ENCODE measurements around the gene KRTAP5-11.
"Not testable (repeated sequence)": the region's sequence is repeated elsewhere in the genome, so short reads cannot be mapped to it uniquely, and the experiment has no call there.

KRTAP5-11 gene

DNA sequence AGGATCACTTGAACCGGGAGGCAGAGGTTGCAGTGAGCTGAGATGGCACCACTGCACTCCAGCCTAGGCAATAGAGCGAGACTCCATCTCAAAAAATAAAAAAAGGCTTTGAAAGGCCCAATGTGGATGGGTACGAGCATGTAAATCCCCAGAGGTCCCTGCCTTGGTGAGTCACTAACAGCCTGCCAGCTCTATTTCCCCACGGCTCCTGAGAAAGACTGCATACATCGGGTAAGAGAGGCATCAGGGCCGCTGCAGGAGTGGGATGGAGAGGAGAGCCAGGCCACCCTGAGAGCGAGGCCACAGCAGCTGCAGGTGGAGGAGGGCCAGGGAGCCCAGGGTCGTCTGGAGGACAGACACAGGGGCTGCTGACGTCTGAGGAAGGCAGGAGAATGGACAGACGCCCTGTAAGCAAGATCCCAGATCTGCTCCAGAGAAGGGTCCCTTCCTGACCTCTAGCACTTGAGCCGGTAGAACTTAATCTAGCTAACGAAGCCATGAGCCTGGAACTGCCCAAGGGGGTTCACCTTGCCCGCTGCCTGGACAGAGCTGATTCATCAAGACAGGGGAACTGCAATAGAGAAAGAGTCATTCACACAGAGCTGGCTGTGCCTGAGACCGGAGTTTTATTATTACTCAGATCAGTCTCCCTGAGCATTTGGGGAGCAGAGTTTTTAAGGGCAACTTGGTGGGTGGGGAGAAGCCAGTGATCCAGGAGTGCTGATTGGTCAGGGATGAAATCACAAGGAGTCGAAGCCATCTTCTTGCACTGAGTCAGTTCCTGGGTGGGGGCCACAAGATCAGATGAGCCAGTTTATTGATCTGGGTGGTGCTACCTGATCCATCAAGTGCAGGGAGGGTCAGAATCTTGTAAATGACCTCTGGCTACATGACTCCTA lies 39.5 kb downstream of the KRTAP5-11 start:
- Histone ChIP-seq H4K20me1 (no peaks in the 10 kb centered on the region), H3K4me3 (peak overlapping the region in 8 of 10 experiments; percentile 4 to 43 (median 36); a peak in 13 of 20 replicates), H3K4me1 (peaks cover 39 to 72% (median 66%) of the 10 kb centered on the region in 10 experiments), H3K27ac (peak overlapping the region in 10 of 11 experiments; percentile 48 to 83 (median 71); a peak in 20 of 22 replicates), H3K36me3 (peaks cover 0 to 12% (median 0%) of the 10 kb centered on the region in 11 experiments; a peak in 3 of 22 replicates), H3K9ac (peak overlapping the region in 10 of 11 experiments; percentile 18 to 71 (median 59); a peak in 18 of 22 replicates), H3K27me3 (no peaks in the 10 kb centered on the region), H3K9me3 (replicated peaks in 1 of 11) (peaks cover 28 to 52% (median 40%) of the 10 kb centered on the region in 11 experiments), H3K4me2 (peak overlapping the region; percentile 80 to 98 (median 89))
- no peak for TF ChIP-seq Cebpa-rat (IDR thresholded peaks at IDR 0.05)

DNA sequence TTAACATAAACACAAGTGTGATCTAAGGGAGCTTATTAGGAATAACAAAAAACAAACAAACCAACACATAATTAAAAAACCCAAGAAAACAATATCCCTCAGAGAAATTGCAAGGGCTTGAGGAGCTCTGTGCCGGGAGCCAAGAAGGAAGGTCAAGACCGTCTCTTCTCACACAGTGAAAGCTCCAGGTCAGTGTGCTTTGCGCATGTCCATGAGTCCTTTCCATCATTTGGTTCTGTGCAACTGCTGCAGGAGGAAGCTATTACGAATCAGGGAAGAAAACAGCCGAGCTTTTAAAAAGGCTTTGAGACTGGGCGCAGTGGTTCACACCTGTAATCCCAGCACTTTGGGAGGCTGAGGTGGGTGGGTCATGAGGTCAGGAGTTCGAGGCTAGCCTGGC lies 40.3 kb downstream of the KRTAP5-11 start:
- H3K4me1 ChIP-seq, result peaks cover 35 to 72% (median 66%) of the 10 kb centered on the region in 10 experiments

DNA sequence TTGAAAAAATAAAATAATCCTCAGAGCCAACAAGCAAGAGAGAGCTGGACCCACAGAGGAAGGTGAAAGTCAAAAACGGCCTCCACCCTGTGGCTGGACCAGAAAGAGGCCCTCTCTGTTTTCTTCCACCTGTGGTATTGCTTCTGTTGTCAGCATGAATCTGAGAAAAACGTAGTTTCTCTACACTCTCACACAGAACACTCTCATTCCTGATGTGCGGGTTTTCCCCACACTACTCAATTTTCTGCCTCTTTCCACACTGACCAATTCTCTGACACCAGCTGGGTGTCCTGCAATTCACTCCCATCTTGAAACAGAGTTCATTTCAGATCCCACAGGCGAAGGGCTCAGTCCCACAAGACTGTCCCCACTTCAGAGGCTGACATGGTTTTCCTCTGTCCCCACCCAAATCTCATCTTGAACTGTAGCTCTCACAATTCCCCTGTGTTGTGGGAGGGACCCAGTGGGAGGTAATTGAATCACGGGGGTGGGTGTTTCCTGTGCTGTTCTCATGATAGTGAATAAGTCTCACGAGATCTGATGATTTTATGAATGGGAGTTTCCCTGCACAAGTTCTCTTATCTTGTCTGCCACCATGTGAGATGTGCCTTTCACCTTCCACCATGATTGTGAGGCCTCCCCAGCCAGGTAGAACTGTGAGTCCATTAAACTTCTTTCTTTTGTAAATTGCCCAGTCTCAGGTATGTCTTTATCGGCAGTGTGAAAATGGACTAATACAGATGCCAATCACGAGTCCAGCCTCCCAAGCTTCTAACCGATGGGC lies 42.0 kb downstream of the KRTAP5-11 start:
- H3K9ac ChIP-seq, H3K36me3 ChIP-seq, H3K4me3 ChIP-seq, H3K27me3 ChIP-seq, H3K27ac ChIP-seq, H4K20me1 ChIP-seq, H3K4me2 ChIP-seq: not testable (repeated sequence)
- H3K4me1 ChIP-seq, result peaks cover 35 to 61% (median 56%) of the 10 kb centered on the region in 10 experiments
- peaks cover 20 to 37% (median 27%) of the 10 kb centered on the region in 11 experiments for H3K9me3 ChIP-seq (replicated peaks in 1 of 11)

More for the DNA sequence above, 40.3 kb downstream of the KRTAP5-11 start:
- peak overlapping the region; percentile 80 to 98 (median 89) for H3K4me2 ChIP-seq
- H3K27ac ChIP-seq, result peak overlapping the region in 7 of 11 experiments; percentile 5 to 83 (median 75); a peak in 12 of 22 replicates
- H3K9me3 ChIP-seq (replicated peaks in 1 of 11), result peaks cover 28 to 52% (median 40%) of the 10 kb centered on the region in 11 experiments
- H4K20me1 ChIP-seq, result no peaks in the 10 kb centered on the region
- H3K9ac ChIP-seq, result no peak overlapping the region; a peak in 1 of 22 replicates
- TF ChIP-seq Cebpa-rat (IDR thresholded peaks at IDR 0.05), result no peak
- peaks cover 0 to 12% (median 0%) of the 10 kb centered on the region in 11 experiments; a peak in 3 of 22 replicates for H3K36me3 ChIP-seq
- no peaks in the 10 kb centered on the region for H3K27me3 ChIP-seq
- no peak overlapping the region for H3K4me3 ChIP-seq

DNA sequence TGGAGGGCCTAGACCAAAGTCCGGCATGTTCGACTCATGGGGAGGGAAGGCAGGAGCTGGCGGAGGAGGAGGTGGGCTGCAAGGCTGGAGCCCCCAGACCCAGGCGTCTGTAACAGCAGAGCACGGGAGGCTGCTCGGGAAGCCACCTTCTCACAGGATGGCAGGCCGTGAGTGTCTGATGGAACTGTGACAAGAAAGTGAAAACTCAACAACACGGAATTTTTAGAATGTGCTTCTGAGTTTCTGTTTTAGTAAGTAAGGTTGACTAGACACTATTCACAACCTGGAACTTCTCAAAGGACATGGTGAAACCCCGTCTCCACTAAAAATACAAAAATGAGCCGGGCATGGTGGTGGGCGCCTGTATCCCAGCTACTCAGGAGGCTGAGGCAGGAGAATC lies 42.7 kb downstream of the KRTAP5-11 start:
- H3K27me3 ChIP-seq, result not testable (repeated sequence)

DNA sequence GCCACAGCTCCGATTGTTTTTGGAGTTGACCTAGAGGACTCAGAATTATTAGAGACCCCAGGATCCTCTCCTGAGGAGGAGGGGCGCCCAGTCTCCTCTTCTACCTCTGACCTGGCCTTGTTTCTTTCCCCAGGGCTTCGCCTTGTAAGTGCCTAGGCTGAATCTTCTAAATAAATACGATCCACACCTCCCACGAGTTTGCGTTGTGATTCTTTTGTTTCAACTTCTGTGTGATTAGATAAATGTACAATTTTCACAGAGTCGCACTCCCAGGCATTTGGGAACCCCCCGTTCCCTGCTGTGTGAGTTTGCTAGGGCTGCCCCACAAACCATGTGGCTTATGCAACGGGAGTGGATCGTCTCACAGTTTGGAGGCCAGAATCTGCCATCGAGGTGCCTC lies 43.7 kb downstream of the KRTAP5-11 start:
- no peak for TF ChIP-seq Cebpa-rat (IDR thresholded peaks at IDR 0.05)
- Histone ChIP-seq H3K9ac (no peak overlapping the region), H3K36me3 (peaks cover 0 to 6% (median 0%) of the 10 kb centered on the region in 11 experiments; a peak in 2 of 22 replicates), H4K20me1 (no peaks in the 10 kb centered on the region), H3K4me2 (0 out of 22 replicates have a peak overlapping the region, but pooled peaks of 2 of the 11 experiments have one; percentile 45 to 52), H3K4me3 (no peak overlapping the region), H3K27me3 (no peaks in the 10 kb centered on the region), H3K9me3 (replicated peaks in 1 of 11) (peaks cover 18 to 30% (median 23%) of the 10 kb centered on the region in 11 experiments), H3K4me1 (peaks cover 22 to 44% (median 40%) of the 10 kb centered on the region in 10 experiments), H3K27ac (no peak overlapping the region)

More for the DNA sequence above, 42.7 kb downstream of the KRTAP5-11 start:
- not testable (repeated sequence) for H4K20me1 ChIP-seq, H3K27ac ChIP-seq, H3K4me2 ChIP-seq, H3K36me3 ChIP-seq, H3K4me3 ChIP-seq, H3K9ac ChIP-seq
- Histone ChIP-seq H3K4me1 (peaks cover 29 to 54% (median 49%) of the 10 kb centered on the region in 10 experiments), H3K9me3 (replicated peaks in 1 of 11) (peaks cover 18 to 30% (median 23%) of the 10 kb centered on the region in 11 experiments)

DNA sequence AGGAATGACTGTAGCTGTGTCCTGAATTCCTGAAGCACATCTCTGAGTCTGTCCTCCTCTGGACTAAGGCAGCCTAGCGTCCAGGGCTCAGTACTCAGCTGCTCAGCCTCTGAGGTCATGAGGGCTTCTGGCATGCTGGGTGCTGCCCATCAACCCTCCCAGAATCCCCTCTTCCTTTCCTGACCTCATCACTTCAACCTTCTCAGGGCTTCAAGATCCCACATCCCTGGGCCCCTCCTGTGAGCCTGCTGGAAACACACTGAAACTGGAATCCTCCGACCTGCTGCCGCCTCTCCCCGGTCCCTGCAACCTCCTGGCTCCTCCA lies 44.0 kb downstream of the KRTAP5-11 start:
- H3K27ac ChIP-seq, result no peak overlapping the region
- H4K20me1 ChIP-seq, result no peaks in the 10 kb centered on the region
- no peak overlapping the region for H3K4me3 ChIP-seq
- H3K9me3 ChIP-seq (replicated peaks in 1 of 11), result peaks cover 18 to 30% (median 23%) of the 10 kb centered on the region in 11 experiments
- no peak for TF ChIP-seq Cebpa-rat (IDR thresholded peaks at IDR 0.05)
- H3K4me1 ChIP-seq, result peaks cover 18 to 40% (median 36%) of the 10 kb centered on the region in 10 experiments
- H3K9ac ChIP-seq, result no peak overlapping the region
- H3K4me2 ChIP-seq, result peak overlapping the region in 7 of 11 experiments; percentile 20 to 52 (median 45); a peak in 9 of 22 replicates
- H3K27me3 ChIP-seq, result no peaks in the 10 kb centered on the region
- H3K36me3 ChIP-seq, result peaks cover 0 to 6% (median 0%) of the 10 kb centered on the region in 11 experiments; a peak in 2 of 22 replicates

DNA sequence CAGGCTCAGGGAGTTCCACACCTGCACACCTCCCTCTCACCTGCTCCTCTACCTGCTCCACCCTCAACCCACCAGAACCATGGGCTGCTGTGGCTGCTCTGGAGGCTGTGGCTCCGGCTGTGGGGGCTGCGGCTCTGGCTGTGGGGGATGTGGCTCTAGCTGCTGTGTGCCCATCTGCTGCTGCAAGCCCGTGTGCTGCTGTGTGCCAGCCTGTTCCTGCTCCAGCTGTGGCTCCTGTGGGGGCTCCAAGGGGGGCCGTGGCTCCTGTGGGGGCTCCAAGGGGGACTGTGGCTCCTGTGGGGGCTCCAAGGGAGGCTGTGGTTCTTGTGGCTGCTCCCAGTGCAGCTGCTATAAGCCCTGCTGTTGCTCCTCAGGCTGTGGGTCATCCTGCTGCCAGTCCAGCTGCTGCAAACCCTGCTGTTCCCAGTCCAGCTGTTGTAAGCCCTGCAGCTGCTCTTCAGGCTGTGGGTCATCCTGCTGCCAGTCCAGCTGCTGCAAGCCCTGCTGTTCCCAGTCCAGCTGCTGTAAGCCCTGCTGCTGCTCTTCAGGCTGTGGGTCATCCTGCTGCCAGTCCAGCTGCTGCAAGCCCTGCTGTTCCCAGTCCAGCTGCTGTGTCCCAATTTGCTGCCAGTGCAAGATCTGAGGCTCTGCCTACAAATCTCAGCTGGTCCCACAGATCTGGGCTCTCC lies 44.6 kb downstream of the KRTAP5-11 start, which contains the start of gene KRTAP5-8:
TSS of gene KRTAP5-8 (plus strand) at position 49 of the 689 bp plus-strand sequence. CDS start at position 80, 31 bp downstream.
- peak within 1 kb of the TSS in 8 of 11 experiments; percentile 20 to 60 (median 46); a peak in 13 of 22 replicates for H3K4me2 ChIP-seq
- H3K27ac ChIP-seq, H3K9ac ChIP-seq, H3K36me3 ChIP-seq, H4K20me1 ChIP-seq, H3K27me3 ChIP-seq, H3K4me3 ChIP-seq: not testable (repeated sequence)
- peaks cover 18 to 30% (median 23%) of the 10 kb centered on the region in 11 experiments for H3K9me3 ChIP-seq (replicated peaks in 1 of 11)
- peaks cover 13 to 35% (median 31%) of the 10 kb centered on the region in 10 experiments for H3K4me1 ChIP-seq

DNA sequence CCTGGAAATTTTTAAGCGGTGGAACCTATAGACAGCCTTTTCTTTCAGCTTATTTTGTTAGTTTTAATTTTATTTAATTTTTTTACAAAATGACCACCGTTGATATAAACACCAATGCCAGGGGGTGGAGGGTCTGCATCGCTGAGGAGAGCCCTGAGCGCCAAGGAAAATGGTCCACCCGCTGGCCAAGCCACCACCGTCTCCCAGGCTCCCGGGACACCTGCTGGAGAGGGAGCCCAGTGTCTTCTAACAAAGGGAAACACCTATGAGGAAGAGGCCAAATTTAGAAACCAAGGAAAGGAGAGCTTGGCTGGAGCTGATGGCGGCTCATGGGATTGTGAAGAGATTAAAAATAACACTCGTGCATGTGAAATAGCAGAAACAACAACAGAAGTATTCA lies 45.1 kb downstream of the KRTAP5-11 start:
- Histone ChIP-seq H3K27me3 (no peaks in the 10 kb centered on the region), H3K4me1 (peaks cover 7 to 29% (median 25%) of the 10 kb centered on the region in 10 experiments), H3K9me3 (replicated peaks in 1 of 11) (peaks cover 18 to 30% (median 23%) of the 10 kb centered on the region in 11 experiments), H4K20me1 (no peaks in the 10 kb centered on the region), H3K4me2 (peak overlapping the region in 8 of 11 experiments; percentile 20 to 60 (median 46); a peak in 12 of 22 replicates), H3K36me3 (peaks cover 0 to 6% (median 0%) of the 10 kb centered on the region in 11 experiments; a peak in 2 of 22 replicates), H3K9ac (no peak overlapping the region), H3K27ac (no peak overlapping the region), H3K4me3 (no peak overlapping the region)
- no peak for TF ChIP-seq Cebpa-rat (IDR thresholded peaks at IDR 0.05)
